ENCODE data around the gene TNFRSF1B.
A peak's percentile ranks its signal among the peaks of the same experiment; 100 is the strongest.

The TNFRSF1B gene

DNA sequence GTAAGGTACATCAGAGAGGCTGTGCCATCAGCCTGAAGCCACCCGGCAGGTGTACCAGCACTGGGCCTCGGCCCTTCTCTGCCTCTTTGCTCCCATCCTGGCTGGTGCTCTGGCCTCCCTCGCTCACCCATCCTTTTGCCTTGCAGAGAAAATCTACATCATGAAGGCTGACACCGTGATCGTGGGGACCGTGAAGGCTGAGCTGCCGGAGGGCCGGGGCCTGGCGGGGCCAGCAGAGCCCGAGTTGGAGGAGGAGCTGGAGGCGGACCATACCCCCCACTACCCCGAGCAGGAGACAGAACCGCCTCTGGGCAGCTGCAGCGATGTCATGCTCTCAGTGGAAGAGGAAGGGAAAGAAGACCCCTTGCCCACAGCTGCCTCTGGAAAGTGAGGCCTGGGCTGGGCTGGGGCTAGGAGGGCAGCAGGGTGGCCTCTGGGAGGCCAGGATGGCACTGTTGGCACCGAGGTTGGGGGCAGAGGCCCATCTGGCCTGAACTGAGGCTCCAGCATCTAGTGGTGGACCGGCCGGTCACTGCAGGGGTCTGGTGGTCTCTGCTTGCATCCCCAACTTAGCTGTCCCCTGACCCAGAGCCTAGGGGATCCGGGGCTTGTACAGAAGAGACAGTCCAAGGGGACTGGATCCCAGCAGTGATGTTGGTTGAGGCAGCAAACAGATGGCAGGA lies 24.5 kb upstream of the TNFRSF1B start:
- no peak for DNase-seq (ENCODE audit: low read depth)

DNA sequence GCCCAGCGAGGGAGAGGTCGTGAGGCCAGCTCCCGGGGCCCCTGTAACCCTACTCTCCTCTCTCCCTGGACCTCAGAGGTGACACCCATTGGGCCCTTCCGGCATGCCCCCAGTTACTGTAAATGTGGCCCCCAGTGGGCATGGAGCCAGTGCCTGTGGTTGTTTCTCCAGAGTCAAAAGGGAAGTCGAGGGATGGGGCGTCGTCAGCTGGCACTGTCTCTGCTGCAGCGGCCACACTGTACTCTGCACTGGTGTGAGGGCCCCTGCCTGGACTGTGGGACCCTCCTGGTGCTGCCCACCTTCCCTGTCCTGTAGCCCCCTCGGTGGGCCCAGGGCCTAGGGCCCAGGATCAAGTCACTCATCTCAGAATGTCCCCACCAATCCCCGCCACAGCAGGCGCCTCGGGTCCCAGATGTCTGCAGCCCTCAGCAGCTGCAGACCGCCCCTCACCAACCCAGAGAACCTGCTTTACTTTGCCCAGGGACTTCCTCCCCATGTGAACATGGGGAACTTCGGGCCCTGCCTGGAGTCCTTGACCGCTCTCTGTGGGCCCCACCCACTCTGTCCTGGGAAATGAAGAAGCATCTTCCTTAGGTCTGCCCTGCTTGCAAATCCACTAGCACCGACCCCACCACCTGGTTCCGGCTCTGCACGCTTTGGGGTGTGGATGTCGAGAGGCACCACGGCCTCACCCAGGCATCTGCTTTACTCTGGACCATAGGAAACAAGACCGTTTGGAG lies 23.7 kb upstream of the TNFRSF1B start:
- no peak for DNase-seq (ENCODE audit: low read depth)

DNA sequence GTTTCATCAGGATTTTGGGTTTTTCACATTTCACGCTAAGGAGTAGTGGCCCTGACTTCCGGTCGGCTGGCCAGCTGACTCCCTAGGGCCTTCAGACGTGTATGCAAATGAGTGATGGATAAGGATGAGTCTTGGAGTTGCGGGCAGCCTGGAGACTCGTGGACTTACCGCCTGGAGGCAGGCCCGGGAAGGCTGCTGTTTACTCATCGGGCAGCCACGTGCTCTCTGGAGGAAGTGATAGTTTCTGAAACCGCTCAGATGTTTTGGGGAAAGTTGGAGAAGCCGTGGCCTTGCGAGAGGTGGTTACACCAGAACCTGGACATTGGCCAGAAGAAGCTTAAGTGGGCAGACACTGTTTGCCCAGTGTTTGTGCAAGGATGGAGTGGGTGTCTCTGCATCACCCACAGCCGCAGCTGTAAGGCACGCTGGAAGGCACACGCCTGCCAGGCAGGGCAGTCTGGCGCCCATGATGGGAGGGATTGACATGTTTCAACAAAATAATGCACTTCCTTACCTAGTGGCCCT lies 23.1 kb upstream of the TNFRSF1B start:
- peak; percentile 97 for DNase-seq (ENCODE audit: low read depth)

GRCh38 chr1:12144236-12144635 lies 22.6 kb upstream of the TNFRSF1B start:
- DNase-seq (ENCODE audit: low read depth): no peak

- DNase-seq (ENCODE audit: low read depth): no peak
Observed at GRCh38 chr1:12144969-12145368, 21.8 kb upstream of the TNFRSF1B start.

DNA sequence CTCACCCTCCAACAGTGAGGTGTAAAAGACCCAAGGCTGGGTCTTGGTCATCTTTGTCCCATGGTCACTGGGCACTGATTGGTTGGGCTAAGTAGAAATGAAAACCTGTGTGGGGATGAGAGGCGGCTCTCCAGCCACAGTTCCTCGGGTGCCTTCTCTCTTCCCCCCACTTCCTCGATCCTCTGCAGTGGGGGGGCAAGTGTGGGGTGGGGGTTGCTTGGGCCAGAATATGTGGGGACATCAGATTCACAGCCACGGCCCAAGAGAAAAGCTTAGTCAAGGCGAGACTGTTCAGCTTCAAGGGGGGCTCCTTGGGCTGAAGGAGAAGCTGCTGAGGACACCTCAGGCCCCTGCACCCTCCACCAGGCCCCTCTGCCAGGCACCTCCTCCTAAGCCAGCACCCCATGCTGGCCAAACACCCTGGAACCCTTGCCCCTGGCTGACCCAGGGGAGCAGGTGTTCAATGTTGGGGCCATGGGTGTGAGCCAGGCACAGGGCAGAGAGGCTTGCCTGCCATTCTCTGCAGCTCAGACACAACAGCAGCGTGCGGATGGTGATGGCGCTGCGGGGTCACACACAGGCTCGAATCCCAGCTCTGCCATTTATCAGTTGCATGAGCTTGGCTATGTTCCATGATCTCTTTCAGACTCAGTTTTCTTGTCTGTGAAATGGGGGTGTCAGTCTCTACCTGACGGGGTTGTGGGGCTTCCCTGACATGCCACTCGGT lies 21.0 kb upstream of the TNFRSF1B start:
- DNase-seq (ENCODE audit: low read depth): no peak

DNA sequence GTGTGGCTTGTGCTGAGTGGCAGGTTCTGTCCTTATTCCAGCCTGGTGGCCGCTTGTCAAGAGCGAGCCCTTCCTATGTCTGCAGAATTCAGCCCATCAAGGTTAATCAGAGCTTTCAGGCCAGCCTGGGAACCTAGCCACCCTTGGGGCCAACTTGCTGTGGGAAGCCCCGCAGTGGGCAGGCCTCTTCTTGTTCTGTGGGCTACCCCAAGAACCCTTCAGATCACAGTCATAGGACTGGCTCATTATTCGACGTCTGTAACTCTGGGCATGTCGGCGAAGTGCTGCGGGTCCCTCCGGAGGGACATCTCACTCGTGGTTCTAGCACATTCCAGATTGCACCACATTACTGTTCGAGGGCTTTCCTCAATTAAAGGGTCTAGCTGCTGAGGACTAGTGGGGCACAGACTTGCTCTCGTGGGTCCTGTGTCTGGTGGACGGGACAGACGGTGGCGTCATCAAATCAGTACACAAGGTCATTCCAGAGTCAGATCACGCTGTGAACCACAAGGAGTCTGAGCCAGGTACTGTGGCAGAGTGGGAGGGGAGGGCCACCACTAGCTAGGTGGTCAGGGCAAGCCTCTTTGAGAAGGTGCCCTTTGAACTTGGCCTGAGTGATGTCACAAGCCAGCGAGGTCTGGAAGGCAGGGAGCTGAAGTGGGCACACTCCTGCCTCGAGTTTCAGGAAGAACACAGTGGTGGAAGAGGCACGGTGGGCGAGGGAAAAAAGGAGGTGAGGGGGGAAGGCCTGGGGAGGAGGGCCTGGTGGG lies 20.3 kb upstream of the TNFRSF1B start:
- DNase-seq (ENCODE audit: low read depth): no peak

- DNase-seq (ENCODE audit: low read depth): no peak
Observed at GRCh38 chr1:12147201-12147701, 19.5 kb upstream of the TNFRSF1B start.

- peak; percentile 37 for DNase-seq (ENCODE audit: low read depth)
Observed at GRCh38 chr1:12148160-12148957, 18.4 kb upstream of the TNFRSF1B start.

DNA sequence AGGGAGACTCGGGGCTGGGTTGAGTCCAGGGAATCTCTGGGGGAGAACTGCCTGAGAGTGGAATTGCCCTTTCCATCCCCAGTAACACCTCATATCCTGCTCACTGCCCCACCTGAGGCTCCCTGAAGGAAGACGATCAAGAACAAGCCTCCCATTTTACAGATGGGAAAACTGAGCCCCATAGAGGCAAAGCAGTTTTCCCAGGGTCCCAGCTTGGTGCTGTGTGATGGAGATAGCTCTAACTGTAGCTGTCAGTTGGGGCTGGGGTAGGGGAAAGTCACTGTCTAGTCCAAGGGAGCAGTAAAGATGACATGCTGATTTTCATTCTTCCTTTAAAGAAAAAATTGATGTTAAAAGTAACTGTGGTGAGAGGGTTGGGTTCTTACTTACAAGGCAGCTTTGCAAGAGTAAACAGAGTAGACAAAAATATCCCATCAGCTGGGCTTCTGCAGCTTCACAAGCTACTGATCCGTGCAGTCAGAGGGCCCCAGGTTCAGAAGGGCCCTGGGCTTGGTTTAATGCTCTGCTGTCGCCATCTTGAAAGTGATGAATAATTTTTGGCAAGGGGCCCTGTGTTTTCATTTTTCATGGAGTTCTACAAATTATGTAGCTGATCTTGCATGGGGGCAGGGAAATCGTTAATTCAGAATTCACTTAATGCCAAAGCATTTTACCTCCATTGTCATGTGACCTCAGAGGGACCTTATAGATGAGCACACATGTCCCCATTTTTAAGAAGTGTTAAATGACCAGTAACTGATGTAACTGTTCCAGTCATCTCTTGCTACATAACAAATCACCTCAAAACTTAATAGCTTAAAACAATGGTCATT lies 17.6 kb upstream of the TNFRSF1B start:
- DNase-seq (ENCODE audit: low read depth): no peak

DNA sequence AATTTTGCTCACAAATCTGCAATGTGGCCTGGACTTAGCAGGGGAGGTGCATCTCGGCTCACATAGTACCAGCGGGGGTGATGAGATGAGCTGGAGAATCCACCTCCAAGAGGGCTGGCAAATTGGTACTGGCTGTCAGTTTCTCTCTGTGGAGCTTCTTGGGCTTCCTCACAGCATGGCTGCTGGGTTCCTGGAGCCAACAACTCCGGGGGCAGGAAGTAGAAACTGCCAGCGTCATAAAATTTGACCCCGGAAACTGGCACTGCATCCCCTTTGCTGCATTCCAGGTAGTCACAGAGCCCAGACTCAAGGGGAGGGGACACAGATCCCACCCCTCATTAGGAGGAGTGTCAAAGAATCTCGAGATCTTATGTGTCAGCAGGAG lies 17.0 kb upstream of the TNFRSF1B start:
- DNase-seq (ENCODE audit: low read depth): no peak

DNA sequence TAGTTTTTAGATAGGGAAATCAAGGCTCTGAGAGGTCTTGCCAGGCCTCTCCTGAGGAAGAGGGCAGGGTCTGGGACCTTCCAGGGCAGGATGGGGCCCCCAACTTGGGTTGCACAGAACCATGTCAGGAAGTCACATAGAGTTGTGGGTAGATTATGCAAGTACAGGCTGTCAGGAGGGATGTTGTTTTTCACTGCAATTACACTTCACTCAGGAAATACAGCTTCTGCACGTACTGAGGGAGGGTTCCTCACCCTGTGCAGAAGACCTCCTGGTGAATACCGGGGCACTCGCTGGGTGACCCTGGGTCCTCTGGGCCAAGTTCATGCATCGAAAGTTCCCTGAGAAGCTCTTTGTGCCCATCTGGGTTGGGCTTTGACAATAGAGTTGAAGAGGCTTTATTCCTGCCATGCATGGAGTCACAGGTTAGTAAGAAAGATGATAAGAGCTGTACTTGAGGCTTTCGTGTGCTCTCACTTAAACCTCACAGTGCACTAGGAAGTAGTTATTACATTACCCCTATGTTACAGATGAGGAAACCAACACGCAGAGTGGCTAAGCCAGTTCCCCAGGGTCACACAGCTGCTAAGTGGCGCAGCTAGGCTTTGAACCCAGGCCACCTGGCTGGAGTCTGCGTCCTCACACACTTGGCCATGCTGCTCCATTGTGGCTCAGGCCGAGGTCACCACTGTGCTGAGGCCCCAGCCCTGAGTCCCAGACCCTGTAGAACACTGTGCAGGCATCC lies 16.2 kb upstream of the TNFRSF1B start:
- peak; percentile 23 for DNase-seq (ENCODE audit: low read depth)

GRCh38 chr1:12151465-12151864 lies 15.3 kb upstream of the TNFRSF1B start:
- no peak for DNase-seq (ENCODE audit: low read depth)

DNA sequence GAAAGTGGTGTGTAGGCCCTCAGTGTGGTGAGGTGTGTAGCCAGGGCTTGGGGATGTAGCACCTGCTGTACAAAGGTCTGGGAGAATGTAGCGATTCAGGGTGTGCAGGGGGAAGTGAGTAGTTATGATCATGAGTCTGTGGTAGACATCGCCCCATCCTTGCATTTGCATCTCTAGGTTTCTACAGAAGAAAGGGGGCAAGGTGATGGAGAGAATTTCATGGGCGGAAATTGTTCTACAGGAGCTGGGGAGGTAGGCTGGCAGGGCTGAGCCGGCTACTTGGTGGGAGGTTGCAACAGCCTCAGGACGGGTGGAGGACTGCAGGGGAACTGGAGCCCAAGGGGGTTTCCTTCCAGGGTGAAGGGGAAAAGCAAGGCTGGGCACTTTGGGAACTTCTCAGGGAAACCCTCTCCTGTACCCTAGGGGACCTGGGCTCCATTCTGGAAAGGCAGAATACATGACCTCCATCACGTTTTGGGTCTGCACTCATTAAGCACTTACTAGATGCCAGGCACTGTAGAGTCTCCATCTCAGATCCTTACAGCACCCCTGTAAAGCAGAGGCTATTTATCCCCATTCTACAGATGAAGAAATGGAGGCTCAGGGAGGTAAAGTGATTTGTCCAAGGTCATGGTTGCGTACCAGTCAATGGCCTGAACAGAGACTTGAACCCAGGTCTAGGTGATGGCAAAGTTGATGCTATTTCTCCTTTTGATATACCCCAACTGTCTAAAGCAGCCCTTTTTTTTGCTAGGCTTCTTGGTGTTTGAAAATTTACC lies 14.5 kb upstream of the TNFRSF1B start:
- DNase-seq (ENCODE audit: low read depth): no peak

DNA sequence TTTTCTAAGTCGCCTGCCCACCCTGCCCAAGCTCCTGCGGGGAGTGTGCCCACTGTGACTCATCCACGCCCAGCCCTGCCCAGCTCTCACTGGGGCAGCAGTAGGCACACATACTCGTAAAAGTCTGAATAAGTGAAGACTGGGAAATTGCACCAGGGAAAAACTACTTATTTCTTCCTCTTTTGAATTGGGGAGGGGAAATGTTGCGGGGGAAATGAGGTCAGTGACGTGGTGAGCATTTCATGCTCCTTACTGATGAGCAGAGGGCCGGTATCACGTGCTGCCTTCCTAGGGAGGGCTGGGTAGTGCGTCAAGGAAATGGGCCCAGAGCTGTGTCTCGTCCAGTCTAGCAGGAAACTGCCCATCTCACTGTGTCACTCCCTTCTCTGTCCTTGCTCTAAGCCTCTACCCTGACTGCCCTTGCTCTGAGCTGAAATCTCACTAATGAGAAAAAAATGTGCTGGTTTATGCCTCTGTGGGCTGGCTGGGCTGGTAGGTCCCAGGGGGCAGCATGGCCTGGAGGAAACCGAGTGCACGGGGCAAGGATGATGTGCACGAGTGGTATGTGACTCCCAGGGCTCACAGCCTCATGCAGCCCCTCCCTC lies 13.5 kb upstream of the TNFRSF1B start:
- DNase-seq (ENCODE audit: low read depth): peak; percentile 68

DNA sequence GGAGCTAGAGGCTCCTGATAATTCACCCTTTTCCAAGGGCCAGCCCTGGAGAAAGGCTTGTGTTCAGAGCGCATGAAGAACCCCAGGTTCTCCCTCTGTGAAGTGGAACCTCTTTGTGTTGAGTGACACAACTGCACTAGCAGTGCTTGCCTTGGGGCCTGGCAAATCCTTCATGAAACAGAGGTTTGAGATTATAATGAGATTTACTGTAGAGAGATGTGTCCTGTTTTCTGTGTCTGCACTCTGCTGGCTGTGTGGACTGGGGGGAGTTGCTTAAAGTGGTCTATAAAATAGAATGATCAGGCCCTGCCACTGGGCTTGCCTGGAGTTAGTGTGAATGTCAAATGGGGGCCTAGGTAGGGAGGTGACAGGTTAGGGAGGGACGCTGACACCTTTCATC lies 11.5 kb upstream of the TNFRSF1B start:
- no peak for DNase-seq (ENCODE audit: low read depth)

GRCh38 chr1:12157366-12158231 lies 9.2 kb upstream of the TNFRSF1B start:
- DNase-seq (ENCODE audit: low read depth): no peak

All from iris pigment epithelial cell (primary cell).